ENCODE data around the gene FUCA1.

DNA sequence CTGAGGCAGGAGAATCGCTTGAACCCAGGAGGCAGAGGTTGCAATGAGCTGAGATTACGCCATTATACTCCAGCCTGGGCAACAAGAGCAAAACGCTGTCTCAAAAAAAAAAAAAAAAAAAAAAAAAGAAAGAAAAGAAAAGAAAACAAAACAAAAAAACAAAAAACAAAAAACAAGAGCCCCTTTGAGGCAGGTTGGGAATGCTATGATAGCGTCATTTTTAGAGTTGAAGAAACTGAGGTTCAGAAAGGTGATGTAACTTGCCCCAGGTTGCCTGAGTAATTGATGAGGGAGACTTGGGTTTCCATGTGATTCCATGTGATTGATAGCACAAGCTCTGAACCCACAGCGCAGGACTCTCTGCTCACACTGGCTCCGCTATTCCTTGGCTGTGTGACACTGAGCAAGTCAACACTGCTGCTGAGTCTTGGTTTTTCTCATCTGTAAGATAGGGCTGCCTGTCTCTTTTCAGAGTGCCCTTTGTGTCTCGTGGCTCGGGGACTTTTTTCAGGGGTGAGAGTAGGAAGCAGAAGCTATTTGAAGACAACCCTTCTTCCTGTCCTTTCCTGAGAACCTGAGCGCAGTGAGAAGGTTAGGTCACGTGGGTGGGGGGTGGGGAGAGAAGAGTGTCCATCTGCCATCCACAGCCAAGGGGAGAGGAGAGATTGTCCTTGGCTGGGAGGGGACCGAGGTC is 42.6 kb upstream of the FUCA1 start:
- TF ChIP-seq, protein P1, sequence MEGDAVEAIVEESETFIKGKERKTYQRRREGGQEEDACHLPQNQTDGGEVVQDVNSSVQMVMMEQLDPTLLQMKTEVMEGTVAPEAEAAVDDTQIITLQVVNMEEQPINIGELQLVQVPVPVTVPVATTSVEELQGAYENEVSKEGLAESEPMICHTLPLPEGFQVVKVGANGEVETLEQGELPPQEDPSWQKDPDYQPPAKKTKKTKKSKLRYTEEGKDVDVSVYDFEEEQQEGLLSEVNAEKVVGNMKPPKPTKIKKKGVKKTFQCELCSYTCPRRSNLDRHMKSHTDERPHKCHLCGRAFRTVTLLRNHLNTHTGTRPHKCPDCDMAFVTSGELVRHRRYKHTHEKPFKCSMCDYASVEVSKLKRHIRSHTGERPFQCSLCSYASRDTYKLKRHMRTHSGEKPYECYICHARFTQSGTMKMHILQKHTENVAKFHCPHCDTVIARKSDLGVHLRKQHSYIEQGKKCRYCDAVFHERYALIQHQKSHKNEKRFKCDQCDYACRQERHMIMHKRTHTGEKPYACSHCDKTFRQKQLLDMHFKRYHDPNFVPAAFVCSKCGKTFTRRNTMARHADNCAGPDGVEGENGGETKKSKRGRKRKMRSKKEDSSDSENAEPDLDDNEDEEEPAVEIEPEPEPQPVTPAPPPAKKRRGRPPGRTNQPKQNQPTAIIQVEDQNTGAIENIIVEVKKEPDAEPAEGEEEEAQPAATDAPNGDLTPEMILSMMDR (IDR thresholded peaks at IDR 0.05; ENCODE audit: insufficient read depth, low read length): no peak
- TF ChIP-seq, protein P2, sequence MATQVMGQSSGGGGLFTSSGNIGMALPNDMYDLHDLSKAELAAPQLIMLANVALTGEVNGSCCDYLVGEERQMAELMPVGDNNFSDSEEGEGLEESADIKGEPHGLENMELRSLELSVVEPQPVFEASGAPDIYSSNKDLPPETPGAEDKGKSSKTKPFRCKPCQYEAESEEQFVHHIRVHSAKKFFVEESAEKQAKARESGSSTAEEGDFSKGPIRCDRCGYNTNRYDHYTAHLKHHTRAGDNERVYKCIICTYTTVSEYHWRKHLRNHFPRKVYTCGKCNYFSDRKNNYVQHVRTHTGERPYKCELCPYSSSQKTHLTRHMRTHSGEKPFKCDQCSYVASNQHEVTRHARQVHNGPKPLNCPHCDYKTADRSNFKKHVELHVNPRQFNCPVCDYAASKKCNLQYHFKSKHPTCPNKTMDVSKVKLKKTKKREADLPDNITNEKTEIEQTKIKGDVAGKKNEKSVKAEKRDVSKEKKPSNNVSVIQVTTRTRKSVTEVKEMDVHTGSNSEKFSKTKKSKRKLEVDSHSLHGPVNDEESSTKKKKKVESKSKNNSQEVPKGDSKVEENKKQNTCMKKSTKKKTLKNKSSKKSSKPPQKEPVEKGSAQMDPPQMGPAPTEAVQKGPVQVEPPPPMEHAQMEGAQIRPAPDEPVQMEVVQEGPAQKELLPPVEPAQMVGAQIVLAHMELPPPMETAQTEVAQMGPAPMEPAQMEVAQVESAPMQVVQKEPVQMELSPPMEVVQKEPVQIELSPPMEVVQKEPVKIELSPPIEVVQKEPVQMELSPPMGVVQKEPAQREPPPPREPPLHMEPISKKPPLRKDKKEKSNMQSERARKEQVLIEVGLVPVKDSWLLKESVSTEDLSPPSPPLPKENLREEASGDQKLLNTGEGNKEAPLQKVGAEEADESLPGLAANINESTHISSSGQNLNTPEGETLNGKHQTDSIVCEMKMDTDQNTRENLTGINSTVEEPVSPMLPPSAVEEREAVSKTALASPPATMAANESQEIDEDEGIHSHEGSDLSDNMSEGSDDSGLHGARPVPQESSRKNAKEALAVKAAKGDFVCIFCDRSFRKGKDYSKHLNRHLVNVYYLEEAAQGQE (IDR thresholded peaks at IDR 0.05; ENCODE audit: insufficient replicate concordance, low read depth): no peak
- no peak for TF ChIP-seq GABPA (IDR thresholded peaks at IDR 0.05; ENCODE audit: low read depth)
- no peak for TF ChIP-seq POLR2AphosphoS5 (IDR thresholded peaks at IDR 0.05; ENCODE audit: low read depth)
